ENCODE data around the gene RASSF7.

- TF ChIP-seq ZNF263 (CRISPR knock-in tag; IDR thresholded peaks at IDR 0.05; ENCODE audit: low read depth) (no peak), JUN (CRISPR knock-in tag; IDR thresholded peaks at IDR 0.05) (no peak), CTCF (IDR thresholded peaks at IDR 0.05) (no peak), MLX (CRISPR knock-in tag; IDR thresholded peaks at IDR 0.05) (no peak), HMGXB4 (CRISPR knock-in tag; IDR thresholded peaks at IDR 0.05) (no peak), FOXJ3 (CRISPR knock-in tag; IDR thresholded peaks at IDR 0.05; ENCODE audit: borderline replicate concordance) (no peak), ATF3 (CRISPR knock-in tag; conservative IDR thresholded peaks at IDR 0.05) (no peak), TP53 (CRISPR knock-in tag; IDR thresholded peaks at IDR 0.05) (no peak), ZNF532 (CRISPR knock-in tag; IDR thresholded peaks at IDR 0.05; ENCODE audit: borderline replicate concordance) (no peak), ZNF121 (CRISPR knock-in tag; IDR thresholded peaks at IDR 0.05) (no peak), USF1 (CRISPR knock-in tag; IDR thresholded peaks at IDR 0.05) (no peak), SP1 (CRISPR knock-in tag; conservative IDR thresholded peaks at IDR 0.05) (no peak), NR2C2 (CRISPR knock-in tag; IDR thresholded peaks at IDR 0.05) (no peak)
Observed at GRCh38 chr11:579830-580601, 19.2 kb downstream of the RASSF7 start.
